Liver (tissue), 9 donors: ENCODE results near the gene ZNF618. TPM values are rescaled to one million over a fixed set of nuclear protein-coding genes. Genes with fewer than 3 reads are reported as not detected.
A peak's percentile ranks its signal among the peaks of the same experiment; 100 is the strongest.
"Not testable (repeated sequence)": the region's sequence is repeated elsewhere in the genome, so short reads cannot be mapped to it uniquely, and the experiment has no call there.

ENCODE experiments used
- DNase-seq: peaks from one replicate; pipeline ENCODE4 v3.0.0-alpha.2; 2017; ENCODE audit warnings: low spot score
- H3K27ac ChIP-seq, 2 donors: one replicate each; pipeline ENCODE4 v1.7.0; 2013; ENCODE audit warnings: inconsistent platforms in 2 of 2, low read length in 2 of 2, control low read depth in 1 of 2, low read depth in 1 of 2, mild to moderate bottlenecking in 1 of 2
- H3K27me3 ChIP-seq, 4 donors: one replicate each; pipeline versions ENCODE4 v1.6.1 to v1.7.0; 2013; ENCODE audit warnings: low read length in 3 of 4, inconsistent platforms in 1 of 4, mild to moderate bottlenecking in 1 of 4, moderate library complexity in 1 of 4; ENCODE audit not compliant: control insufficient read depth in 4 of 4, insufficient read depth in 4 of 4
- H3K36me3 ChIP-seq, 4 donors: one replicate each; pipeline versions ENCODE4 v1.6.1 to v1.7.0; 2013; ENCODE audit warnings: low read length in 3 of 4, mild to moderate bottlenecking in 3 of 4, low read depth in 1 of 4, moderate library complexity in 1 of 4; ENCODE audit not compliant: control insufficient read depth in 4 of 4, insufficient read depth in 3 of 4
- H3K4me1 ChIP-seq, 4 donors: one replicate each; pipeline versions ENCODE4 v1.6.1 to v1.7.0; 2013; ENCODE audit warnings: low read length in 3 of 4, mild to moderate bottlenecking in 3 of 4, moderate library complexity in 1 of 4; ENCODE audit not compliant: control insufficient read depth in 4 of 4, insufficient read depth in 4 of 4
- H3K4me3 ChIP-seq, 3 donors: one replicate each; pipeline versions ENCODE4 v1.6.1 to v1.7.0; 2013; ENCODE audit warnings: low read length in 3 of 3, control low read depth in 1 of 3, low read depth in 1 of 3, mild to moderate bottlenecking in 1 of 3
- H3K9ac ChIP-seq, 2 donors: one replicate each; pipeline ENCODE4 v1.7.0; 2013; ENCODE audit warnings: low read length in 2 of 2, mild to moderate bottlenecking in 2 of 2, moderate library complexity in 2 of 2, control low read depth in 1 of 2, low read depth in 1 of 2
- H3K9me3 ChIP-seq, 4 donors: one replicate each; pipeline versions ENCODE4 v1.6.1 to v1.7.0; 2013; ENCODE audit warnings: low read length in 3 of 4; ENCODE audit not compliant: control insufficient read depth in 4 of 4
- EGR1 ChIP-seq, 2 donors: IDR thresholded peaks; 2 replicates each; pipeline ENCODE4 v1.6.1; 2016 to 2018; ENCODE audit warnings: antibody characterized with exemption in 2 of 2, low read depth in 2 of 2
- FOXA1 ChIP-seq: IDR thresholded peaks from 2 replicates; pipeline ENCODE4 v1.6.1; 2016; ENCODE audit warnings: antibody characterized with exemption
- FOXA2 ChIP-seq: IDR thresholded peaks from 2 replicates; pipeline ENCODE4 v1.6.1; 2016; ENCODE audit warnings: antibody characterized with exemption
- GABPA ChIP-seq, 2 donors: IDR thresholded peaks in 1 of 2; conservative IDR thresholded peaks in 1 of 2; 2 replicates each; pipeline ENCODE4 v1.6.1; 2016; ENCODE audit warnings: antibody characterized with exemption in 2 of 2, mild to moderate bottlenecking in 1 of 2, moderate library complexity in 1 of 2
- HNF4G ChIP-seq: IDR thresholded peaks from 2 replicates; pipeline ENCODE4 v1.6.1; 2016; ENCODE audit warnings: antibody characterized with exemption
- JUND ChIP-seq, 2 donors: IDR thresholded peaks; 2 replicates each; pipeline ENCODE4 v1.6.1; 2016; ENCODE audit warnings: antibody characterized with exemption in 2 of 2
- NR2F2 ChIP-seq: IDR thresholded peaks from 2 replicates; pipeline ENCODE4 v1.6.1; 2016; ENCODE audit warnings: antibody characterized with exemption
- RXRA ChIP-seq, 2 donors: IDR thresholded peaks; 2 replicates each; pipeline ENCODE4 v1.6.1; 2017 to 2018; ENCODE audit warnings: antibody characterized with exemption in 2 of 2, mild to moderate bottlenecking in 1 of 2
- SP1 ChIP-seq: IDR thresholded peaks from 2 replicates; pipeline ENCODE4 v1.6.1; 2018; ENCODE audit warnings: antibody characterized with exemption, mild to moderate bottlenecking
- TAF1 ChIP-seq: conservative IDR thresholded peaks from 2 replicates; pipeline ENCODE4 v1.6.1; 2016; ENCODE audit warnings: antibody characterized with exemption, mild to moderate bottlenecking
- YY1 ChIP-seq: IDR thresholded peaks from 2 replicates; pipeline ENCODE4 v1.6.1; 2016; ENCODE audit warnings: antibody characterized with exemption, mild to moderate bottlenecking
- WGBS: extraction: QIAGEN DNeasy Blood & Tissue Kit; methylation state at CpG from one replicate; pipeline ENCODE4 v1.1.7; 2013; 5-methylcytosine and 5-hydroxymethylcytosine counted together
- polyA plus RNA-seq, 2 donors: library from polyadenylated mRNA; stranded (reverse) in 1 of 2; unstranded in 1 of 2; fragments of 200-250 nt in 1 of 2; fragments of >200 nt in 1 of 2; fragmentation: Nextera tagmentation in 1 of 2; extraction: Ambion mirVana in 1 of 2; gene quantifications; one replicate each; pipeline versions ENCODE4 v1.2.1 to v1.2.3, GENCODE V29; 2013 to 2015
- total RNA-seq, 2 donors: library from RNA; depleted of rRNA; stranded (reverse); fragments of >200 nt; gene quantifications; one replicate each; pipeline ENCODE4 v1.2.3, GENCODE V29; 2014
- TF ChIP-seq, protein P1 (sequence below): fragments of 150-350 bp; IDR thresholded peaks from 2 replicates; pipeline ENCODE4 v1.5.1; 2017; ENCODE audit warnings: improper control_type of control experiment, low read depth, low read length; ENCODE audit not compliant: missing input control
- TF ChIP-seq, protein P2 (sequence below): IDR thresholded peaks from 2 replicates; pipeline ENCODE4 v1.6.1; 2016; ENCODE audit warnings: antibody characterized with exemption
- TF ChIP-seq, protein P3 (sequence below): IDR thresholded peaks from 2 replicates; pipeline ENCODE4 v1.6.1; 2016; ENCODE audit warnings: antibody characterized with exemption
- TF ChIP-seq, protein P4 (sequence below): IDR thresholded peaks from 2 replicates; pipeline ENCODE4 v1.6.1; 2016; ENCODE audit warnings: antibody characterized with exemption, mild to moderate bottlenecking
- donor health status: healthy.
- donor health status: healthy.
- donor health status: healthy.
- donor health status: healthy.
- donor health status: healthy.

ZNF618 gene
- total and polyA plus RNA-seq, 4 donors: 2.2 to 6.5 (median 3.7) TPM

DNA sequence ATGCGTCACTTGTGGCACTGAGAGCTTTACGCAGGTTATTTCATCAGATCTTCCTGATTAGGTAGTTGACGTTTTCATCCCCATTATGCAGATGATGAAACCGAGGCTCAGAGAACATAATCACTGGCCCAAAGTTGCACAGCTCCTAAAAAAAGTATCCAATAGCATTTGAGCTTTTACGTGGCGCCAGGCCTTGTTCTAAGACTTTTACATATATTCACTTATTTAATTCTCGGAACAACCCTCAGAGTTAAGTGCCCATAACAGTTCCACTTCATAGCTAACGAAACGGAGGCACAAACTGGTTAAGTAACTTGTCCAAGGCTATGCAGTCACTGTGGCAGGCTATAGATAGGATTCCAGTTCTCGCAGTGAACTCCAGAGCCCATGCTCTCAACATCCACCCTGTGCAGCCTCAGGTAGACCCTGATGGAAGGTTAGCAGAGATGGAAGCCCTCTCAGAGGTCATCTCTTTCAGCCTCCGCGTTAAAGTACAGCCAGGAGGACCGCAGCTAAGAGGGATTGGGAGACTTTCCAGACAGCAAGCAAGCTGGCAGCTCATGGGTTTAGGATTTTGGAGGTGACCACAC is 162.7 kb downstream of the ZNF618 start:
- TF ChIP-seq, protein P1, sequence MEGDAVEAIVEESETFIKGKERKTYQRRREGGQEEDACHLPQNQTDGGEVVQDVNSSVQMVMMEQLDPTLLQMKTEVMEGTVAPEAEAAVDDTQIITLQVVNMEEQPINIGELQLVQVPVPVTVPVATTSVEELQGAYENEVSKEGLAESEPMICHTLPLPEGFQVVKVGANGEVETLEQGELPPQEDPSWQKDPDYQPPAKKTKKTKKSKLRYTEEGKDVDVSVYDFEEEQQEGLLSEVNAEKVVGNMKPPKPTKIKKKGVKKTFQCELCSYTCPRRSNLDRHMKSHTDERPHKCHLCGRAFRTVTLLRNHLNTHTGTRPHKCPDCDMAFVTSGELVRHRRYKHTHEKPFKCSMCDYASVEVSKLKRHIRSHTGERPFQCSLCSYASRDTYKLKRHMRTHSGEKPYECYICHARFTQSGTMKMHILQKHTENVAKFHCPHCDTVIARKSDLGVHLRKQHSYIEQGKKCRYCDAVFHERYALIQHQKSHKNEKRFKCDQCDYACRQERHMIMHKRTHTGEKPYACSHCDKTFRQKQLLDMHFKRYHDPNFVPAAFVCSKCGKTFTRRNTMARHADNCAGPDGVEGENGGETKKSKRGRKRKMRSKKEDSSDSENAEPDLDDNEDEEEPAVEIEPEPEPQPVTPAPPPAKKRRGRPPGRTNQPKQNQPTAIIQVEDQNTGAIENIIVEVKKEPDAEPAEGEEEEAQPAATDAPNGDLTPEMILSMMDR: no peak
- TF ChIP-seq, protein P2, sequence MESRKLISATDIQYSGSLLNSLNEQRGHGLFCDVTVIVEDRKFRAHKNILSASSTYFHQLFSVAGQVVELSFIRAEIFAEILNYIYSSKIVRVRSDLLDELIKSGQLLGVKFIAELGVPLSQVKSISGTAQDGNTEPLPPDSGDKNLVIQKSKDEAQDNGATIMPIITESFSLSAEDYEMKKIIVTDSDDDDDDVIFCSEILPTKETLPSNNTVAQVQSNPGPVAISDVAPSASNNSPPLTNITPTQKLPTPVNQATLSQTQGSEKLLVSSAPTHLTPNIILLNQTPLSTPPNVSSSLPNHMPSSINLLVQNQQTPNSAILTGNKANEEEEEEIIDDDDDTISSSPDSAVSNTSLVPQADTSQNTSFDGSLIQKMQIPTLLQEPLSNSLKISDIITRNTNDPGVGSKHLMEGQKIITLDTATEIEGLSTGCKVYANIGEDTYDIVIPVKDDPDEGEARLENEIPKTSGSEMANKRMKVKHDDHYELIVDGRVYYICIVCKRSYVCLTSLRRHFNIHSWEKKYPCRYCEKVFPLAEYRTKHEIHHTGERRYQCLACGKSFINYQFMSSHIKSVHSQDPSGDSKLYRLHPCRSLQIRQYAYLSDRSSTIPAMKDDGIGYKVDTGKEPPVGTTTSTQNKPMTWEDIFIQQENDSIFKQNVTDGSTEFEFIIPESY: no peak
- TF ChIP-seq TAF1 (no peak), NR2F2 (no peak), GABPA (IDR thresholded peaks at IDR 0.05 in 1 of 2, conservative IDR thresholded peaks at IDR 0.05 in 1 of 2) (no peak), EGR1 (IDR thresholded peaks at IDR 0.05; ENCODE audit: low read depth in 2 of 2) (no peak), YY1 (no peak), HNF4G (no peak), SP1 (no peak), FOXA2 (no peak), JUND (IDR thresholded peaks at IDR 0.05) (no peak)
- TF ChIP-seq, protein P3, sequence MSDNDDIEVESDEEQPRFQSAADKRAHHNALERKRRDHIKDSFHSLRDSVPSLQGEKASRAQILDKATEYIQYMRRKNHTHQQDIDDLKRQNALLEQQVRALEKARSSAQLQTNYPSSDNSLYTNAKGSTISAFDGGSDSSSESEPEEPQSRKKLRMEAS: no peak
- Histone ChIP-seq H3K36me3 (peaks cover 5 to 53% (median 31%) of the 10 kb centered on the region in 4 donors), H3K27ac (no peak overlapping the region), H3K9ac (no peak overlapping the region), H3K9me3 (no peaks in the 10 kb centered on the region), H3K27me3 (no peaks in the 10 kb centered on the region), H3K4me1 (no peaks in the 10 kb centered on the region), H3K4me3 (no peak overlapping the region)
- no peak for DNase-seq
- 94% methylated on average over 13 of the region's 13 CpGs for WGBS

DNA sequence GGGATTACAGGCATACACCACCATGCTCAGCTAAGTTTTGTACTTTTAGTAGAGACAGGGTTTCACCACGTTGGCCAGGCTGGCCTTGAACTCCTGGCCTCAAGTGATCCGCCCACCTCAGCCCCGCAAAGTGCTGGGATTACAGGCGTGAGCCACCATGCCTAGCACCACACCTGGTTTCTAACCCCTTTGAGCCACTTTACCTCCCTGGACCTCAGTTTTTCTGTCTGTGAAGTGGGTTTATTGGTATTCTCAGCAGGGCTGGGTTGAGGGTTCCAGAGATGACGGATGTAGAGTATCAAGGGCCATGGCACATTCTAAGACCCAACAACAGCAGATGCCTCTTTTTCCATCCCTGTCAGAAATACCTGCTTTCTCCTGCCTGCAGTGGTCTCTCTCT is 163.4 kb downstream of the ZNF618 start:
- no peak overlapping the region for H3K4me3 ChIP-seq
- H3K4me1 ChIP-seq: no peaks in the 10 kb centered on the region
- no peaks in the 10 kb centered on the region for H3K27me3 ChIP-seq
- H3K36me3 ChIP-seq: peaks cover 5 to 46% (median 29%) of the 10 kb centered on the region in 4 donors
- WGBS: 81% methylated on average over 5 of the region's 5 CpGs
- no peak for TF ChIP-seq HNF4G
- TF ChIP-seq FOXA1: no peak
- no peak for TF ChIP-seq RXRA (IDR thresholded peaks at IDR 0.05)
- no peak for TF ChIP-seq TAF1
- no peak for TF ChIP-seq EGR1 (IDR thresholded peaks at IDR 0.05; ENCODE audit: low read depth in 2 of 2)
- no peak for TF ChIP-seq YY1
- TF ChIP-seq GABPA (IDR thresholded peaks at IDR 0.05 in 1 of 2, conservative IDR thresholded peaks at IDR 0.05 in 1 of 2): no peak
- TF ChIP-seq, protein P4, sequence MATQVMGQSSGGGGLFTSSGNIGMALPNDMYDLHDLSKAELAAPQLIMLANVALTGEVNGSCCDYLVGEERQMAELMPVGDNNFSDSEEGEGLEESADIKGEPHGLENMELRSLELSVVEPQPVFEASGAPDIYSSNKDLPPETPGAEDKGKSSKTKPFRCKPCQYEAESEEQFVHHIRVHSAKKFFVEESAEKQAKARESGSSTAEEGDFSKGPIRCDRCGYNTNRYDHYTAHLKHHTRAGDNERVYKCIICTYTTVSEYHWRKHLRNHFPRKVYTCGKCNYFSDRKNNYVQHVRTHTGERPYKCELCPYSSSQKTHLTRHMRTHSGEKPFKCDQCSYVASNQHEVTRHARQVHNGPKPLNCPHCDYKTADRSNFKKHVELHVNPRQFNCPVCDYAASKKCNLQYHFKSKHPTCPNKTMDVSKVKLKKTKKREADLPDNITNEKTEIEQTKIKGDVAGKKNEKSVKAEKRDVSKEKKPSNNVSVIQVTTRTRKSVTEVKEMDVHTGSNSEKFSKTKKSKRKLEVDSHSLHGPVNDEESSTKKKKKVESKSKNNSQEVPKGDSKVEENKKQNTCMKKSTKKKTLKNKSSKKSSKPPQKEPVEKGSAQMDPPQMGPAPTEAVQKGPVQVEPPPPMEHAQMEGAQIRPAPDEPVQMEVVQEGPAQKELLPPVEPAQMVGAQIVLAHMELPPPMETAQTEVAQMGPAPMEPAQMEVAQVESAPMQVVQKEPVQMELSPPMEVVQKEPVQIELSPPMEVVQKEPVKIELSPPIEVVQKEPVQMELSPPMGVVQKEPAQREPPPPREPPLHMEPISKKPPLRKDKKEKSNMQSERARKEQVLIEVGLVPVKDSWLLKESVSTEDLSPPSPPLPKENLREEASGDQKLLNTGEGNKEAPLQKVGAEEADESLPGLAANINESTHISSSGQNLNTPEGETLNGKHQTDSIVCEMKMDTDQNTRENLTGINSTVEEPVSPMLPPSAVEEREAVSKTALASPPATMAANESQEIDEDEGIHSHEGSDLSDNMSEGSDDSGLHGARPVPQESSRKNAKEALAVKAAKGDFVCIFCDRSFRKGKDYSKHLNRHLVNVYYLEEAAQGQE: no peak
- TF ChIP-seq NR2F2: no peak
- no peak for TF ChIP-seq FOXA2
- no peak overlapping the region for H3K27ac ChIP-seq
- DNase-seq: peak; percentile 12
- no peak overlapping the region for H3K9ac ChIP-seq
- no peaks in the 10 kb centered on the region for H3K9me3 ChIP-seq

DNA sequence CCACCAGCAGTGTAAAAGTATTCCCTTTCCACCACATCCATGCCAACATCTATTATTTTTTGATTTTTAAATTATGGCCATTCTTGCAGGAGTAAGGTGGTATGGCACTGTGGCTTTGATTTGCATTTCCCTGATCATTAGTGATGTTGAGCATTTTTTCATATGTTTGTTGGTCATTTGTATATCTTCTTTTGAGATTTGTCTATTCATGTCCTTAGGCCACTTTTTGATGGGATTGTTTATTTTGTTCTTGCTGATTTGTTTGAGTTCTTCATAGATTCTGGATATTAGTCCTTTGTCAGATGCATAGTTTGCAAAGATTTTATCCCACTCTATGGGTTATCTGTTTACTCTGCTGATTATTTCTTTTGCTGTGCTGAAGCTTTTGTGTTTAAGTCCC is 167.6 kb downstream of the ZNF618 start:
- H3K36me3 ChIP-seq: peaks cover 0 to 23% (median 15%) of the 10 kb centered on the region in 4 donors
- H3K9me3 ChIP-seq, H3K27ac ChIP-seq, DNase-seq, H3K27me3 ChIP-seq, H3K4me1 ChIP-seq, H3K9ac ChIP-seq, H3K4me3 ChIP-seq: not testable (repeated sequence)
